ENCODE results near the gene ZKSCAN1. TPM values are rescaled to one million over a fixed set of nuclear protein-coding genes. Genes with fewer than 3 reads are reported as not detected.

ZKSCAN1 gene
- total RNA-seq, 1 donor from 2014 or later, result 32.9 TPM

DNA sequence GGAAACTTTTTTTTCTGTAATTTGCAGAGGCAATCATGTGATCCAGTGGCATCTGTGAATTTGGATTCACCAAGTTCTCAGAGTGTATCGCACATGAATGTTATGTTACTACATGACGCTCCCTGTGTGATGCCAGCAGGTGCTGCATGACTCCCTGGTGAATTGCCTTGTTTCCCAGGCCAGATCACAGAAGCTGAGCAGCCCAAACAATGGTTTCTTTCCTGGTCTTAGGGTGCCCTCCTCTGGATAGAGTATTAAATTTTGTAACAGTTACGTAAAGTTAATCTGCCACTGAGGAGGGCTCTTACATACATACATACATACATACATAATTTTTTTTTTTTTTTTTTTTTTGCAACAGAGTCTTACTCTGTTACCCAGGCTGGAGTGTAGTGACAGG lies 37.8 kb downstream of the ZKSCAN1 start:
- Histone ChIP-seq H3K36me3 (ENCODE audit: control insufficient read depth in 3 of 3, insufficient read depth in 3 of 3, low read length in 3 of 3) (peaks cover 15 to 16% (median 16%) of the 10 kb centered on the region in 3 donors), H3K27ac (ENCODE audit: low read depth, low read length) (no peak overlapping the region), H3K9ac (ENCODE audit: low read depth in 1 of 3, low read length in 3 of 3) (no peak overlapping the region), H3K4me3 (ENCODE audit: low read length in 3 of 3) (no peak overlapping the region), H3K9me3 (ENCODE audit: control insufficient read depth in 3 of 3, low read length in 3 of 3) (no peaks in the 10 kb centered on the region), H3K27me3 (ENCODE audit: control insufficient read depth in 3 of 3, insufficient read depth in 3 of 3, low read length in 3 of 3) (no peaks in the 10 kb centered on the region), H3K4me1 (ENCODE audit: control insufficient read depth in 3 of 3, insufficient read depth in 3 of 3, low read length in 3 of 3) (peaks cover 10 to 16% (median 15%) of the 10 kb centered on the region in 3 donors)

DNA sequence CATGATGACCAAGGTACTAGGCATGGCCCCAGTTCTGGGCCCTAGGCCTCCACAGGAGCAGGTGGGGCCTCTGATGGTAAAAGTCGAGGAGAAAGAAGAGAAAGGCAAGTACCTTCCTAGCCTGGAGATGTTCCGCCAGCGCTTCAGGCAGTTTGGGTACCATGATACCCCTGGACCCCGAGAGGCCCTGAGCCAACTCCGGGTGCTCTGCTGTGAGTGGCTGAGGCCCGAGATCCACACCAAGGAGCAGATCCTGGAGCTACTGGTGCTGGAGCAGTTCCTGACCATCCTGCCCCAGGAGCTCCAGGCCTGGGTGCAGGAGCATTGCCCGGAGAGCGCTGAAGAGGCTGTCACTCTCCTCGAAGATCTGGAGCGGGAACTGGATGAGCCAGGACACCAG lies 41.6 kb downstream of the ZKSCAN1 start:
- Histone ChIP-seq H3K9ac (ENCODE audit: low read depth in 1 of 3, low read length in 3 of 3) (no peak overlapping the region), H3K9me3 (ENCODE audit: control insufficient read depth in 3 of 3, low read length in 3 of 3) (no peaks in the 10 kb centered on the region), H3K36me3 (ENCODE audit: control insufficient read depth in 3 of 3, insufficient read depth in 3 of 3, low read length in 3 of 3) (peaks cover 24 to 40% (median 35%) of the 10 kb centered on the region in 3 donors), H3K27ac (ENCODE audit: low read depth, low read length) (no peak overlapping the region), H3K4me1 (ENCODE audit: control insufficient read depth in 3 of 3, insufficient read depth in 3 of 3, low read length in 3 of 3) (peaks cover 0 to 7% (median 0%) of the 10 kb centered on the region in 3 donors), H3K4me3 (ENCODE audit: low read length in 3 of 3) (no peak overlapping the region), H3K27me3 (ENCODE audit: control insufficient read depth in 3 of 3, insufficient read depth in 3 of 3, low read length in 3 of 3) (no peaks in the 10 kb centered on the region)

DNA sequence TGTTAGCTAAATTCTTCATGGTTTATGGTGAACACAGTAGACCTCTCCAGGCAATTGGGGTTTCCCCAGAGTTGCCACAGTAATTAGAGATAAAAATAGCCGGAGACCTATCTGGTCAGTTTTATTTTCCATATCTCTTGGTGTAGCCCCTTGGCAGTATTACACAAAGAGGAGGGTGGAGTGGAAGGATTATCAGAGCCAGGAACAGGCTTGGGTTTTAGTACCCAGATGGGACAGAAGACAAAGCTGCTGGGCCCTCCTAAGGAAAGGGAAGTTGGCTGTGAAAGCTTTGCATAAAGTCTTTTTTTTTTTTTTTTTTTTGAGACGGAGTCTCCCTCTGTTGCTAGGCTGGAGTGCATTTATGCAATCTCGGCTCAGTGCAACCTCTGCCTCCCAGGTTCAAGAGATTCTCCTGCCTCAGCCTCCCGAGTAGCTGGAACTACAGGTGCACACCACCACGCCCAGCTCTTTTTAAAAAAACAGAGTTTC lies 43.9 kb downstream of the ZKSCAN1 start:
- H3K27ac ChIP-seq (ENCODE audit: low read depth, low read length), result no peak overlapping the region

DNA sequence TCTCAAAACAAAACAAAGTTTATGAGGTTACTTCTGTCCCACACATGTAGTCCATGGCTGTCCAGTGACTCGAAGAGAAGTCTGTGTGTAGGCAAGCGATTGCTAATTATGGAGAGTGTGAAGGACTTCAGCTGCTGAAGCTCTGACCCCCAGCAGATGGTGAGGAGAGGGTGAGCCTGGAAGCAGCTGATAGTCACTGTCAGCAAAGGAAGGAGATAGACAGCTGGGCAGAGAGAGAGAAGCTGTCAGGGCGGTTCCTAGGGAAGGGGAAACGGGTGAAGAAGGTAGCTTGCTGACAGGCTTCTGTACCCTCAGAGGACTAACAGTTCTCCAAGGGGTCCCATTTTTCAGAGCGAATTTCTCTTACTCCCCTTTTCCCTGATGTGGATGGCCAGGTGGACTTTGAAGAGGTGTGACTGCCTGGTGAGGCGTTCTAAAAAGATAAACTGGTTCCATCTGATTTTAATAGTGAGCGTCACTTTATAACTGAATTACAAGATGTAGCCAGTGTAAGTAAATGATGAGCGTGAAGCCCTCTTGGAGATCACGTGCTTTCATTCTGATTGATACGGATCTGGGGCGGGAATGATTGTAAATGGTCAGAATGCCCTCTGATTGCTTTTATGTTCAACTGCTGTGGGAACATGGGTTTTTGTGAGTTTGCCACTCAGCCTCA lies 46.3 kb downstream of the ZKSCAN1 start:
- H3K4me1 ChIP-seq (ENCODE audit: control insufficient read depth in 3 of 3, insufficient read depth in 3 of 3, low read length in 3 of 3), result peaks cover 0 to 4% (median 0%) of the 10 kb centered on the region in 3 donors
- no peak overlapping the region for H3K27ac ChIP-seq (ENCODE audit: low read depth, low read length)
- H3K4me3 ChIP-seq (ENCODE audit: low read length in 3 of 3), result no peak overlapping the region
- no peaks in the 10 kb centered on the region for H3K27me3 ChIP-seq (ENCODE audit: control insufficient read depth in 3 of 3, insufficient read depth in 3 of 3, low read length in 3 of 3)
- H3K9ac ChIP-seq (ENCODE audit: low read depth in 1 of 3, low read length in 3 of 3), result no peak overlapping the region
- peaks cover 45 to 56% (median 55%) of the 10 kb centered on the region in 3 donors for H3K36me3 ChIP-seq (ENCODE audit: control insufficient read depth in 3 of 3, insufficient read depth in 3 of 3, low read length in 3 of 3)
- H3K9me3 ChIP-seq (ENCODE audit: control insufficient read depth in 3 of 3, low read length in 3 of 3), result no peaks in the 10 kb centered on the region

More for the DNA sequence above, 43.9 kb downstream of the ZKSCAN1 start:
- no peak overlapping the region for H3K9ac ChIP-seq (ENCODE audit: low read depth in 1 of 3, low read length in 3 of 3)
- H3K4me3 ChIP-seq (ENCODE audit: low read length in 3 of 3), result no peak overlapping the region
- H3K36me3 ChIP-seq (ENCODE audit: control insufficient read depth in 3 of 3, insufficient read depth in 3 of 3, low read length in 3 of 3), result peaks cover 35 to 52% (median 49%) of the 10 kb centered on the region in 3 donors
- H3K4me1 ChIP-seq (ENCODE audit: control insufficient read depth in 3 of 3, insufficient read depth in 3 of 3, low read length in 3 of 3), result no peaks in the 10 kb centered on the region
- no peaks in the 10 kb centered on the region for H3K9me3 ChIP-seq (ENCODE audit: control insufficient read depth in 3 of 3, low read length in 3 of 3)
- H3K27me3 ChIP-seq (ENCODE audit: control insufficient read depth in 3 of 3, insufficient read depth in 3 of 3, low read length in 3 of 3), result no peaks in the 10 kb centered on the region

DNA sequence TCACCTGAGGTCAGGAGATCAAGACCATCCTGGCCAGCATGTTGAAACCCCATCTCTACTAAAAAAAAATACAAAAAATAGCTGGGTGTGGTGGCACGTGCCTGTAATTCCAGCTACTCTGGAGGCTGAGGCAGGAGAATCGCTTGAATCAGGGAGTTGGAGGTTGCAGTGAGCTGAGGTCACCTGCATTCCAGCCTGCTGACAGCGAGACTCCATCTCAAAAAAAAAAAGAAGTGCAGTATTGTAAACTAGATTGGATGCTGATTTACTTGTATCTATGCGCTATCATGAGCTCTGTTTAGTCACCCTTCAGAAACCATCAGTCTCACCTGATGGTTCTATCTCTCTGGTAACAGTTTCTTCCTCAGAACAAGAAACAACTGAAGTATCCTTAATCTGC lies 48.0 kb downstream of the ZKSCAN1 start:
- peaks cover 30 to 45% (median 39%) of the 10 kb centered on the region in 3 donors for H3K36me3 ChIP-seq (ENCODE audit: control insufficient read depth in 3 of 3, insufficient read depth in 3 of 3, low read length in 3 of 3)
- no peaks in the 10 kb centered on the region for H3K9me3 ChIP-seq (ENCODE audit: control insufficient read depth in 3 of 3, low read length in 3 of 3)
- peaks cover 0 to 4% (median 0%) of the 10 kb centered on the region in 3 donors for H3K4me1 ChIP-seq (ENCODE audit: control insufficient read depth in 3 of 3, insufficient read depth in 3 of 3, low read length in 3 of 3)
- no peak overlapping the region for H3K27ac ChIP-seq (ENCODE audit: low read depth, low read length)
- H3K4me3 ChIP-seq (ENCODE audit: low read length in 3 of 3), result no peak overlapping the region
- H3K27me3 ChIP-seq (ENCODE audit: control insufficient read depth in 3 of 3, insufficient read depth in 3 of 3, low read length in 3 of 3), result no peaks in the 10 kb centered on the region
- H3K9ac ChIP-seq (ENCODE audit: low read depth in 1 of 3, low read length in 3 of 3), result no peak overlapping the region

DNA sequence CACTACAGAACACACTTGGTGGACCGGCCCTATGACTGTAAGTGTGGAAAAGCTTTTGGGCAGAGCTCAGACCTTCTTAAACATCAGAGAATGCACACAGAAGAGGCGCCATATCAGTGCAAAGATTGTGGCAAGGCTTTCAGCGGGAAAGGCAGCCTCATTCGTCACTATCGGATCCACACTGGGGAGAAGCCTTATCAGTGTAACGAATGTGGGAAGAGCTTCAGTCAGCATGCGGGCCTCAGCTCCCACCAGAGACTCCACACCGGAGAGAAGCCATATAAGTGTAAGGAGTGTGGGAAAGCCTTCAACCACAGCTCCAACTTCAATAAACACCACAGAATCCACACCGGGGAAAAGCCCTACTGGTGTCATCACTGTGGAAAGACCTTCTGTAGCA lies 48.8 kb downstream of the ZKSCAN1 start:
- no peak overlapping the region for H3K27ac ChIP-seq (ENCODE audit: low read depth, low read length)
- no peak overlapping the region for H3K4me3 ChIP-seq (ENCODE audit: low read length in 3 of 3)
- no peaks in the 10 kb centered on the region for H3K9me3 ChIP-seq (ENCODE audit: control insufficient read depth in 3 of 3, low read length in 3 of 3)
- H3K4me1 ChIP-seq (ENCODE audit: control insufficient read depth in 3 of 3, insufficient read depth in 3 of 3, low read length in 3 of 3), result peaks cover 0 to 4% (median 0%) of the 10 kb centered on the region in 3 donors
- H3K9ac ChIP-seq (ENCODE audit: low read depth in 1 of 3, low read length in 3 of 3), result no peak overlapping the region
- H3K36me3 ChIP-seq (ENCODE audit: control insufficient read depth in 3 of 3, insufficient read depth in 3 of 3, low read length in 3 of 3), result peaks cover 29 to 39% (median 32%) of the 10 kb centered on the region in 3 donors
- no peaks in the 10 kb centered on the region for H3K27me3 ChIP-seq (ENCODE audit: control insufficient read depth in 3 of 3, insufficient read depth in 3 of 3, low read length in 3 of 3)

DNA sequence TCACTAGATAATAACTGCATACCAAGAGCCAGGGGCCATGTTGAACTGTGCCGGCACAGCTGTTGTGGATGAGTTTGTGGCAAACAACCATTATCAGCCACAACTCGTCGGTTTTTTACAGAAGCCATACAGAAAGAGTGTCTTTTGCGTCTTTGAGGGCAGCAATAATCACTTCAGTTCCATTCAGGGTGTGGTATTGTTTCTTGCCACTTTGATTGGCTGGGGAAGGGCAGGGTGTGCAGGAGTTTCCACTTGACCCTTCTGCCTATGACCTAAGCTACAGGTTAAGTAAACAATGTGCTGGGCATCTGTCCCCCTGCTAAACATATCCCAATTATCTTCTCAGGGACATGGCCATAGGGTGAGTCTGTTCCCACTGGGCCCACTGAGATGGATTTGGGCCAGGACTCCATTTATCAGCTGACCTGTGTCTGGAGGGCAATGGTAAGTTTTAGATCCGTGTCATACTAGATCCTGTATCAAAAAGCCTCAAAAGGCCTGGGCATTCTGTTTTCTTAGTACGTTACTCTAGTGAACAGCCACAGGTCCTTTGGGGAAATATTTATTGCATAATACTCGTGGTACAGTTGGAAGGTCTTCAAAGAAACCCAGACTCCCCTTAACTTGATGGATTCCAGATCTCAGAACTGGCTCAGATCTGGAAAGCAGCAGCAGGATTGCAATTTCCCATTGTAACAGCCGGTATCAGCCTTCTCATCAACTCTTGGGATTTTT lies 50.2 kb downstream of the ZKSCAN1 start:
- H3K27ac ChIP-seq (ENCODE audit: low read depth, low read length), result no peak overlapping the region
- H3K36me3 ChIP-seq (ENCODE audit: control insufficient read depth in 3 of 3, insufficient read depth in 3 of 3, low read length in 3 of 3), result peaks cover 35 to 45% (median 40%) of the 10 kb centered on the region in 3 donors

DNA sequence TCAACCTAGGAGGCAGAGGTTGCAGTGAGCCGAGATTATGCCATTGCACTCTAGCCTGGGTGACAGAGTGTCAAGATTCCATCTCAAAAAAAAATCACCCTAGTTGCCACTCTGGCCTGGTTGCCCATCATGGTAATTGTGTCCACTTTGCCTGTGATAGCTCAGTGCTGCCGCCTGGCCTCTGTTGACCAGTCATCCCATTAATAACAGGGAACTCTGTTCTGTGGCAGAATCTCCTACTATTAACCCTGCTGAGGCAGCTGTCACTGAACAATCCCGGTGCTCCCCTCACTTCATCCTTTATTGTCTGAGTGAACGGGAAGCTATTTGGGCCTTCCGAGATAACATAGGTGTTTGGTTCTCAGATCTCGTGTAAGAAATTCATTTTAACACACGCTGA lies 51.6 kb downstream of the ZKSCAN1 start:
- Histone ChIP-seq H3K9me3 (ENCODE audit: control insufficient read depth in 3 of 3, low read length in 3 of 3) (peaks cover 15 to 21% (median 19%) of the 10 kb centered on the region in 3 donors), H3K36me3 (ENCODE audit: control insufficient read depth in 3 of 3, insufficient read depth in 3 of 3, low read length in 3 of 3) (peaks cover 47 to 52% (median 48%) of the 10 kb centered on the region in 3 donors), H3K4me3 (ENCODE audit: low read length in 3 of 3) (no peak overlapping the region), H3K27me3 (ENCODE audit: control insufficient read depth in 3 of 3, insufficient read depth in 3 of 3, low read length in 3 of 3) (no peaks in the 10 kb centered on the region), H3K27ac (ENCODE audit: low read depth, low read length) (no peak overlapping the region), H3K4me1 (ENCODE audit: control insufficient read depth in 3 of 3, insufficient read depth in 3 of 3, low read length in 3 of 3) (peaks cover 0 to 4% (median 0%) of the 10 kb centered on the region in 3 donors), H3K9ac (ENCODE audit: low read depth in 1 of 3, low read length in 3 of 3) (no peak overlapping the region)

More for the DNA sequence above, 50.2 kb downstream of the ZKSCAN1 start:
- Histone ChIP-seq H3K9me3 (ENCODE audit: control insufficient read depth in 3 of 3, low read length in 3 of 3) (peaks cover 3 to 9% (median 8%) of the 10 kb centered on the region in 3 donors), H3K9ac (ENCODE audit: low read depth in 1 of 3, low read length in 3 of 3) (no peak overlapping the region), H3K4me3 (ENCODE audit: low read length in 3 of 3) (no peak overlapping the region), H3K4me1 (ENCODE audit: control insufficient read depth in 3 of 3, insufficient read depth in 3 of 3, low read length in 3 of 3) (peaks cover 0 to 4% (median 0%) of the 10 kb centered on the region in 3 donors), H3K27me3 (ENCODE audit: control insufficient read depth in 3 of 3, insufficient read depth in 3 of 3, low read length in 3 of 3) (no peaks in the 10 kb centered on the region)

DNA sequence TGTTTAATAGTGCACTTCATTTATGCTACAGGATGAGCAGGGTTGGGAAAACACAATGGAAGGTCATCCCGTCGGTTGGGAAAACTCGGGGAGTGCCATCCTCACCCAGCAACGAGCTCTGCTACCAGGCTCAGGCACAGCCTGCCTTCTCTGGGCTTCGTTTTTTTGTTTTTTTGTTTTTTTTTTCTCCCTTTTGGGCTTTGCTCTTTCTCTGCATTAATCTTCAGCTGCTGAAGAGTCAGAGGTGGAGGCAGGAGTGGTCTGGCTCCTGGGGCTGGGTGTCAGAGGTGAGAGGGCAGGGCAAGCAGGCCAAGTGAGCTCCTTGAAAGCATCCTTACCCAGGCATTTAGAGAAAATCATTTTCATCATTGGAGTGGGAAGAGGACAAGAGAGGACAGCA lies 54.6 kb downstream of the ZKSCAN1 start:
- Histone ChIP-seq H3K27me3 (ENCODE audit: control insufficient read depth in 3 of 3, insufficient read depth in 3 of 3, low read length in 3 of 3) (no peaks in the 10 kb centered on the region), H3K4me1 (ENCODE audit: control insufficient read depth in 3 of 3, insufficient read depth in 3 of 3, low read length in 3 of 3) (peaks cover 0 to 4% (median 0%) of the 10 kb centered on the region in 3 donors), H3K4me3 (ENCODE audit: low read length in 3 of 3) (no peak overlapping the region), H3K36me3 (ENCODE audit: control insufficient read depth in 3 of 3, insufficient read depth in 3 of 3, low read length in 3 of 3) (peaks cover 57 to 65% (median 61%) of the 10 kb centered on the region in 3 donors), H3K9ac (ENCODE audit: low read depth in 1 of 3, low read length in 3 of 3) (no peak overlapping the region), H3K27ac (ENCODE audit: low read depth, low read length) (no peak overlapping the region), H3K9me3 (ENCODE audit: control insufficient read depth in 3 of 3, low read length in 3 of 3) (peaks cover 23 to 30% (median 28%) of the 10 kb centered on the region in 3 donors)

Data from skeletal muscle tissue (tissue), 4 donors.